Measurements from ENCODE around the gene CT45A5.
A peak's percentile ranks its signal among the peaks of the same experiment; 100 is the strongest.
"Not testable (repeated sequence)": the region's sequence is repeated elsewhere in the genome, so short reads cannot be mapped to it uniquely, and the experiment has no call there.

The CT45A5 gene, protein sequence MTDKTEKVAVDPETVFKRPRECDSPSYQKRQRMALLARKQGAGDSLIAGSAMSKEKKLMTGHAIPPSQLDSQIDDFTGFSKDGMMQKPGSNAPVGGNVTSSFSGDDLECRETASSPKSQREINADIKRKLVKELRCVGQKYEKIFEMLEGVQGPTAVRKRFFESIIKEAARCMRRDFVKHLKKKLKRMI

DNA sequence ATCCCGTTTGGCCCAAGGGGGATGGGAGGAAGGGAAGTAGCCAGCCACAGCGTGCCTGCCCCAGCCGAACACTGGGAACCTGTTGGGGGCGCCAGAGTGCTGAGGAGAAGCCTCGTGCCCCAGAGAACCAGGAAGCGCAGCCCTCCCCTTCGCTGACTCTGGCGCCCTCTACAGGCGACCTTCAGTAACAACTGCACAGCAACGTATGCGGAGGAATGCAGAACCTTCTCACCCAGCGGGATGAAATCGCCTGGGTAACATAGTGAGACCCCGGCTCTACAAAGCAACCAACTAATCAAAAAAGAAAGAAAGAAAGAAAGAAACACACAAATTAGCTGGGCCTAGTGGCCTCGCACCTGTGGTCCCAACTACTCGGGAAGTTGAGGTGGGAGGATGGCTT lies at the start of gene CT45A5:
TSS of gene CT45A5 (minus strand) at position 101 of the 400 bp plus-strand sequence. CDS start 3,774 bp downstream, outside the sequence.
- H3K9me3 Mint-ChIP-seq, H3K4me3 Mint-ChIP-seq, H3K27me3 Mint-ChIP-seq, H3K4me1 Mint-ChIP-seq, DNase-seq, H3K27ac Mint-ChIP-seq, CTCF ChIA-PET, H3K36me3 Mint-ChIP-seq: not testable (repeated sequence)

DNA sequence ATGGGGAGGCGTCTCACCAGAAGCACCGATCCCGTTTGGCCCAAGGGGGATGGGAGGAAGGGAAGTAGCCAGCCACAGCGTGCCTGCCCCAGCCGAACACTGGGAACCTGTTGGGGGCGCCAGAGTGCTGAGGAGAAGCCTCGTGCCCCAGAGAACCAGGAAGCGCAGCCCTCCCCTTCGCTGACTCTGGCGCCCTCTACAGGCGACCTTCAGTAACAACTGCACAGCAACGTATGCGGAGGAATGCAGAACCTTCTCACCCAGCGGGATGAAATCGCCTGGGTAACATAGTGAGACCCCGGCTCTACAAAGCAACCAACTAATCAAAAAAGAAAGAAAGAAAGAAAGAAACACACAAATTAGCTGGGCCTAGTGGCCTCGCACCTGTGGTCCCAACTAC lies 34.6 kb upstream of the CT45A5 start, which contains the start of gene CT45A2:
TSS of gene CT45A2 (minus strand) at position 101 of the 400 bp plus-strand sequence. CDS start 3,747 bp downstream, outside the sequence.
- H3K4me1 Mint-ChIP-seq, H3K36me3 Mint-ChIP-seq, H3K27me3 Mint-ChIP-seq, DNase-seq, CTCF ChIA-PET, H3K9me3 Mint-ChIP-seq, H3K4me3 Mint-ChIP-seq, H3K27ac Mint-ChIP-seq: not testable (repeated sequence)

DNA sequence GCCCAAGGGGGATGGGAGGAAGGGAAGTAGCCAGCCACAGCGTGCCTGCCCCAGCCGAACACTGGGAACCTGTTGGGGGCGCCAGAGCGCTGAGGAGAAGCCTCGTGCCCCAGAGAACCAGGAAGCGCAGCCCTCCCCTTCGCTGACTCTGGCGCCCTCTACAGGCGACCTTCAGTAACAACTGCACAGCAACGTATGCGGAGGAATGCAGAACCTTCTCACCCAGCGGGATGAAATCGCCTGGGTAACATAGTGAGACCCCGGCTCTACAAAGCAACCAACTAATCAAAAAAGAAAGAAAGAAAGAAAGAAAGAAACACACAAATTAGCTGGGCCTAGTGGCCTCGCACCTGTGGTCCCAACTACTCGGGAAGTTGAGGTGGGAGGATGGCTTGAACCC lies 17.4 kb upstream of the CT45A5 start, which contains the start of gene CT45A6:
TSS of gene CT45A6 (minus strand) at position 101 of the 400 bp plus-strand sequence. CDS start 3,794 bp downstream, outside the sequence.
- CTCF ChIA-PET, H3K36me3 Mint-ChIP-seq, H3K27me3 Mint-ChIP-seq: not testable (repeated sequence)

DNA sequence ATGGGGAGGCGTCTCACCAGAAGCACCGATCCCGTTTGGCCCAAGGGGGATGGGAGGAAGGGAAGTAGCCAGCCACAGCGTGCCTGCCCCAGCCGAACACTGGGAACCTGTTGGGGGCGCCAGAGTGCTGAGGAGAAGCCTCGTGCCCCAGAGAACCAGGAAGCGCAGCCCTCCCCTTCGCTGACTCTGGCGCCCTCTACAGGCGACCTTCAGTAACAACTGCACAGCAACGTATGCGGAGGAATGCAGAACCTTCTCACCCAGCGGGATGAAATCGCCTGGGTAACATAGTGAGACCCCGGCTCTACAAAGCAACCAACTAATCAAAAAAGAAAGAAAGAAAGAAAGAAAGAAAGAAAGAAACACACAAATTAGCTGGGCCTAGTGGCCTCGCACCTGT lies 17.2 kb downstream of the CT45A5 start, which contains the start of gene CT45A3:
TSS of gene CT45A3 (minus strand) at position 101 of the 400 bp plus-strand sequence. CDS start 3,747 bp downstream, outside the sequence.
- H3K27me3 Mint-ChIP-seq, H3K27ac Mint-ChIP-seq, H3K9me3 Mint-ChIP-seq, H3K4me1 Mint-ChIP-seq, DNase-seq, CTCF ChIA-PET, H3K4me3 Mint-ChIP-seq, H3K36me3 Mint-ChIP-seq: not testable (repeated sequence)

More for the DNA sequence above, 17.4 kb upstream of the CT45A5 start, which contains the start of gene CT45A6:
- H3K9me3 Mint-ChIP-seq, H3K4me3 Mint-ChIP-seq, H3K27ac Mint-ChIP-seq, DNase-seq, H3K4me1 Mint-ChIP-seq: not testable (repeated sequence)

DNA sequence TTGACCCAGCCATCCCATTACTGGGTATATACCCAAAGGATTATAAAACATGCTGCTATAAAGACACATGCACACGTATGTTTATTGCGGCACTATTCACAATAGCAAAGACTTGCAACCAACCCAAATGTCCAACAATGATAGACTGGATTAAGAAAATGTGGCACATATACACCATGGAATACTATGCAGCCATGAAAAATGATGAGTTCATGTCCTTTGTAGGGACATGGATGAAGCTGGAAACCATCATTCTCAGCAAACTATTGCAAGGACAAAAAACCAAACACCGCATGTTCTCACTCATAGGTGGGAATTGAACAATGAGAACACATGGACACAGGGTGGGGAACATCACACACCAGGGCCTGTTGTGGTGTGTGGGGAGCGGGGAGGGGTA lies 40.6 kb downstream of the CT45A5 start:
- H3K27ac Mint-ChIP-seq, H3K9me3 Mint-ChIP-seq, H3K4me1 Mint-ChIP-seq, CTCF ChIA-PET, H3K4me3 Mint-ChIP-seq, DNase-seq, H3K36me3 Mint-ChIP-seq, H3K27me3 Mint-ChIP-seq: not testable (repeated sequence)

DNA sequence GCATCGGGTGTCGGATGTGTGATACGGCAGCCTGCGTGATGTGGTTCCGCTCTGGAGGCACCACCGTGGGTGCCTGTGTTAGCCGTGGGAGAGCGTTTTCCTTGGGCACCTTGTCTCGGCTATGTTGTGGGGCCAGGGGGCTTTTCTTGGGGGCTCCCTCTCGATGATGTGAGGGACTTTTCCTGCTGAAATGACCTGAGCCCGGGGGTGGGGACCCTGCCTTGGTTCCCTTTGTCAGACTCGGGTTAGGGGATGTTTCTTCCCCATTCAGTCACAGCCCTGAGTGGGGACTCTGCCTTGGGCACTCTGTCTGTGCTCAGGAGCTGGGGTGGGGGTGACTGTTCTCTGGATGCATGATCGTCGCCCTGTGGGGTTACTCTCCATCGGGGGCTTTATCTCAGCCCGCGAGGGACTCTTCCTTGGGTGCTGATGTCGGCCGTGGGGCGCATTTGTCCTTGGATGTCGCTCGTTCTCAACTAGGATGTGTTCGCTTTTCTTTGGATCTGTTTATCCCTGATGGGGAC lies 44.0 kb downstream of the CT45A5 start:
- DNase-seq: no peak
- CTCF ChIA-PET: interaction anchor here (0.9 to 2.5 kb wide), 2 partner anchors 27 to 190 kb away, joined by 3 to 11 read pairs; no protein-coding TSS in a partner anchor

DNA sequence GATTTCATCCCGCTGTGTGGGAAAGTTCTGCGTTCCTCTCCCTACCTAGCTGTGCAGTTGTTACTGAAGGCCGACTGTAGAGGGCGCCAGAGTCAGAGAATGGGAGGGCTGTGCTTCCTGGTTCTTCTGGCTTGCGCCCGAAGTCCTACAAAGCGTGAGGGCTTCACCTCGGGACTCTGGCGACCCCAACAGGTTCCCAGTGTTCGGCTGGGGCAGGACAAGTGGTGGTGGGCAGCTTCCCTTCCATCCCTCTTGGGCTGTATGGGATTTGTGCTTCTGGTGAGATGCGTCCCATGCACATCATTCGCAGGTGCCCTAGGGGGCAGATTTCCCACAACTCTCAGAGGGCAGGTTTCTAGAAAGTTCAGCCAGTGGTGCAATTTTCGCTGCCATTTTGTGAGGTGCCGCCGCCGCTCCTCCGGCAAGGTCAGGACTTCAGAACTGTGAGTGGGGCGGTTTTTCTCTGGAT lies 44.6 kb downstream of the CT45A5 start:
- CTCF ChIA-PET: interaction anchor here (0.9 to 2.5 kb wide), 2 partner anchors 26 to 190 kb away, joined by 3 to 11 read pairs; no protein-coding TSS in a partner anchor
- H3K4me1 Mint-ChIP-seq: no peaks in the 10 kb centered on the region
- no peaks in the 10 kb centered on the region for H3K36me3 Mint-ChIP-seq
- peak; percentile 64 for DNase-seq
- H3K4me3 Mint-ChIP-seq: peak overlapping the region; percentile 37
- H3K27me3 Mint-ChIP-seq: peaks cover 8% of the 10 kb centered on the region
- H3K27ac Mint-ChIP-seq: no peak overlapping the region
- no peaks in the 10 kb centered on the region for H3K9me3 Mint-ChIP-seq

More for the DNA sequence above, 44.0 kb downstream of the CT45A5 start:
- Mint-ChIP-seq H3K4me3 (no peak overlapping the region), H3K4me1 (no peaks in the 10 kb centered on the region), H3K9me3 (no peaks in the 10 kb centered on the region), H3K36me3 (no peaks in the 10 kb centered on the region), H3K27ac (no peak overlapping the region), H3K27me3 (peaks cover 8% of the 10 kb centered on the region)

DNA sequence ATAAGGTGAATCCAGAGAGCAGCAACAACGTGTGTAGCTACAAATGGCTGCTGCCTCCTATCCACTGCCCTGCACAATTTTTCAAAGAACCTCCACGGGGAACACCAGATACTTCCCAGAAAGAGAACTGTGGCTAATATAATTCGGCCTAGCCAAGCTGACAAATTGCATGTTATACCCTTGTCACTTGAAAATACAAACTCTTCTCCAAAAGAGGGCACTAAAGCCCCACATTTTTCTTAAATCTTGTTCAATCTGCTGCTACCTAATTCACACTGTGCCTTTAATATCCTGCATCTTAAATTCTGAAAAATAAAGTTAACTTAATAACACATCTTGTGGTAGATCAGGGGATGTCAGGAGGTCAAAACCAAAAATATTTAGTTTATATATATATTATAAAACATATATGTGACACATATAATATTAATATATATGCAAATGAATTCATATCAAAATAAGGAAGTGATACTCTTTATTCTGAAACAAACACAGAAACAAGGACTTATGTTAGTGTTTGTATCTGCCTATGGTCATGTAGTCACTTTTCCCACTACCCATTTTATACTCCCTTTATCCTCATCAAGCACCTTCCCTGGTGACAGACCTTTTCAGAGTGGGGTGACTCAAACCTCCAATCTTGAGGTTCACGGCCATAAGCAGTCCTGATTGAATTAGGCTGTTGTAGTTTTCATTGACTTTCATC lies 47.8 kb downstream of the CT45A5 start:
- Mint-ChIP-seq H3K36me3 (no peaks in the 10 kb centered on the region), H3K4me1 (no peaks in the 10 kb centered on the region), H3K4me3 (no peak overlapping the region), H3K27me3 (peaks cover 8% of the 10 kb centered on the region), H3K9me3 (no peaks in the 10 kb centered on the region), H3K27ac (no peak overlapping the region)
- CTCF ChIA-PET: no interaction called here
- no peak for DNase-seq

DNA sequence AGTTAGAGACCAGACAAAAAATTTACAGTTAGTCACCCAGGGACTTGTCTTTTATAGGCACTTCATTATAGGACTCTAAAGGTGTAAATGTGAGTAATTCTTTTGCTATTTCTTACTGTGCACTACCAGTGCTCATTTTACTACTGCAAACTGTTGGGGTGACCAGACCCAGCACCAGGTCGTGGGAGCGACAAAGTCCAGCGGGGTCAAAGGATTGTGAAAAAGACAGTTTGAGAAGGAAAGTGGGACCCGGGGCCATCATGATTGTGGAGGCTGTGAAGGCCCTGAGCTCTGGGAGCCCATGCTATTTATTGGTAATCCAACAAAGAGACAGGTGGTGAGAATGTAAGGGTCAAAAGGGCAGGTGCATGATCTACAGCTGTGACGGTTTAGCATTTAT lies 50.6 kb downstream of the CT45A5 start:
- DNase-seq, H3K27me3 Mint-ChIP-seq, H3K9me3 Mint-ChIP-seq, CTCF ChIA-PET, H3K4me3 Mint-ChIP-seq, H3K36me3 Mint-ChIP-seq, H3K27ac Mint-ChIP-seq, H3K4me1 Mint-ChIP-seq: not testable (repeated sequence)
